Activated naive CD4-positive, alpha-beta T cell treated with anti-CD3 and anti-CD28 coated beads, Interleukin-2, amount 50 U/mL, for 24 hours (primary cell): ENCODE results near the gene TNPO1.
A peak's percentile ranks its signal among the peaks of the same experiment; 100 is the strongest.

ENCODE experiments used
- H3K27ac Mint-ChIP-seq: one replicate; pipeline ENCODE4 v1.8.0; 2021; ENCODE audit warnings: mild to moderate bottlenecking, mixed read lengths
- H3K27me3 Mint-ChIP-seq: one replicate; pipeline ENCODE4 v1.8.0; 2021; ENCODE audit warnings: mixed read lengths
- H3K36me3 Mint-ChIP-seq: one replicate; pipeline ENCODE4 v1.8.0; 2021; ENCODE audit warnings: mixed read lengths
- H3K4me1 Mint-ChIP-seq: one replicate; pipeline ENCODE4 v1.8.0; 2021; ENCODE audit warnings: mixed read lengths
- H3K4me3 Mint-ChIP-seq: one replicate; pipeline ENCODE4 v1.8.0; 2021; ENCODE audit warnings: mild to moderate bottlenecking, mixed read lengths
- H3K9me3 Mint-ChIP-seq: one replicate; pipeline ENCODE4 v1.8.0; 2021; ENCODE audit warnings: mixed read lengths

TNPO1 gene

GRCh38 chr5:72956324-72957140 lies 140.1 kb downstream of the TNPO1 start:
- Mint-ChIP-seq H3K9me3 (no peaks in the 10 kb centered on the region), H3K36me3 (peaks cover 4% of the 10 kb centered on the region), H3K4me3 (peak overlapping the region; percentile 91), H3K4me1 (peaks cover 10% of the 10 kb centered on the region), H3K27ac (peak overlapping the region; percentile 79), H3K27me3 (peaks cover 46% of the 10 kb centered on the region)

GRCh38 chr5:72957337-72957736 lies 140.9 kb downstream of the TNPO1 start:
- H3K36me3 Mint-ChIP-seq = peaks cover 4% of the 10 kb centered on the region
- H3K4me1 Mint-ChIP-seq = peaks cover 10% of the 10 kb centered on the region
- H3K4me3 Mint-ChIP-seq = peak overlapping the region; percentile 91
- no peak overlapping the region for H3K27ac Mint-ChIP-seq
- H3K9me3 Mint-ChIP-seq = no peaks in the 10 kb centered on the region
- H3K27me3 Mint-ChIP-seq = peaks cover 44% of the 10 kb centered on the region

GRCh38 chr5:72959257-72959656 lies 142.8 kb downstream of the TNPO1 start:
- H3K36me3 Mint-ChIP-seq = peaks cover 4% of the 10 kb centered on the region
- H3K4me1 Mint-ChIP-seq = peaks cover 10% of the 10 kb centered on the region
- no peak overlapping the region for H3K4me3 Mint-ChIP-seq
- no peak overlapping the region for H3K27ac Mint-ChIP-seq
- peaks cover 40% of the 10 kb centered on the region for H3K27me3 Mint-ChIP-seq
- H3K9me3 Mint-ChIP-seq = peaks cover 5% of the 10 kb centered on the region
